Astrocyte of the cerebellum (primary cell): ENCODE results near the gene AGT.

Experiments used
- DNase-seq: peaks from one replicate; pipeline ENCODE4 v3.0.0-alpha.2; 2011; ENCODE audit warnings: low read depth
- H3K4me3 ChIP-seq: 2 replicates; pipeline ENCODE4 v1.5.1; 2011; ENCODE audit warnings: mild to moderate bottlenecking, low read depth, low read length, moderate library complexity
- in situ Hi-C: cut with HindIII; loops from 2 replicates; pipeline ENCODE4 v1.10.0; 2017; ENCODE audit warnings: low sequenced_read_pairs
- TF ChIP-seq, protein P1 (sequence below): IDR thresholded peaks from 2 replicates; pipeline ENCODE4 v1.5.1; 2012; ENCODE audit warnings: low read length, low read depth, moderate library complexity, mild to moderate bottlenecking; ENCODE audit errors: missing control alignments

The AGT gene

DNA sequence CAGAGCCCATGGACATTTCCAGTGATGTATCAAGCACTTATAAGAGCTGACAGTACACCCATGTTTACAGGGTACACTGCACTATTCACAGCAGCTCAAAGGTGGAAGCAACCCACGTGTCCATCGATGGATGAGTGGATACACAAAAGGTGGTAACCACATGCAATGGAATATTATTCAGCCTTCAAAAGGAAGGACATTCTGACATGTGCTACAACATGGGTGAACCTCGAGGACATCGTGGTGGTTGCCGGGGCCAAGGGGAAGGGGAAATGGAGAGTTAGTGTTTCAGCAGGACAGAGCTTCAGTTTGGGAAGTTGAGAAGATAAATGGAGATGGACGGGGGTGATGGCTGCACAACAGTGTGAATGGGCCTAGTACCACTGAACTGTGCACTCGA lies 9.1 kb downstream of the AGT start:
- DNase-seq, result no peak
- TF ChIP-seq, protein P1, sequence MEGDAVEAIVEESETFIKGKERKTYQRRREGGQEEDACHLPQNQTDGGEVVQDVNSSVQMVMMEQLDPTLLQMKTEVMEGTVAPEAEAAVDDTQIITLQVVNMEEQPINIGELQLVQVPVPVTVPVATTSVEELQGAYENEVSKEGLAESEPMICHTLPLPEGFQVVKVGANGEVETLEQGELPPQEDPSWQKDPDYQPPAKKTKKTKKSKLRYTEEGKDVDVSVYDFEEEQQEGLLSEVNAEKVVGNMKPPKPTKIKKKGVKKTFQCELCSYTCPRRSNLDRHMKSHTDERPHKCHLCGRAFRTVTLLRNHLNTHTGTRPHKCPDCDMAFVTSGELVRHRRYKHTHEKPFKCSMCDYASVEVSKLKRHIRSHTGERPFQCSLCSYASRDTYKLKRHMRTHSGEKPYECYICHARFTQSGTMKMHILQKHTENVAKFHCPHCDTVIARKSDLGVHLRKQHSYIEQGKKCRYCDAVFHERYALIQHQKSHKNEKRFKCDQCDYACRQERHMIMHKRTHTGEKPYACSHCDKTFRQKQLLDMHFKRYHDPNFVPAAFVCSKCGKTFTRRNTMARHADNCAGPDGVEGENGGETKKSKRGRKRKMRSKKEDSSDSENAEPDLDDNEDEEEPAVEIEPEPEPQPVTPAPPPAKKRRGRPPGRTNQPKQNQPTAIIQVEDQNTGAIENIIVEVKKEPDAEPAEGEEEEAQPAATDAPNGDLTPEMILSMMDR, result no peak
- in situ Hi-C loops, result no loop called here
- H3K4me3 ChIP-seq, result no peak overlapping the region

DNA sequence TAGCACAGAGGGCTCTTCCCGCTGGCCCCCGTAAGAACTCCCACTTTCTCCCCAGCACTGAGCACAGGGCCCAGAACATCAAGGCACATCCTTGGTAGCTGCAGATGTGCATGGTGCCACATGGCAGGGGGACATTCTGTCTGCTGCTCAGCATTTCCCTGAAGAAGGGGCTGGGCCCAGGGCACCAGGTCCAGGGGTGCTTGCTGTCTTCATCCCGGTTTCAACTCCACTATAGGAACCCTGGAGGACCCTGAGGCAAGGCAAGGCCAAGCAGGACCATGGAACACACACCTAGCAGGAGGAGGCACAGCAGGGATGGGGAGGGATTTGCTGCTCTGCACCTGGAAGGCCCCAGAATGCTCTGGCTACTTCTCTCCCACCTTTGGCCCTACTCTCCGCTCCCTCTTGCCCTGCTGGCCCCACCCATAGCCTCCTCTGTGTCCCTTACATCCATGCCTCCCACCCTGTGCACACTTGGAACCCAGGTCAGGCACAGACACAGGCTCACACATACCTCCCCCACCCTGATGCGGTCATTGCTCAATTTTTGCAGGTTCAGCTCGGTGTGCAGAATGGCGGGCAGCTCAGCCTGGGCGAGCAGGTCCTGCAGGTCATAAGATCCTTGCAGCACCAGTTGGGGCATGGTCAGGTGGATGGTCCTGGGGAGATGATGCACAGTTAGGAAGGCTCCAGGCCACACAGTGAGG lies 10.1 kb downstream of the AGT start:
- TF ChIP-seq, protein P1, result no peak
- in situ Hi-C loops, result no loop called here
- DNase-seq, result no peak
- no peak overlapping the region for H3K4me3 ChIP-seq

DNA sequence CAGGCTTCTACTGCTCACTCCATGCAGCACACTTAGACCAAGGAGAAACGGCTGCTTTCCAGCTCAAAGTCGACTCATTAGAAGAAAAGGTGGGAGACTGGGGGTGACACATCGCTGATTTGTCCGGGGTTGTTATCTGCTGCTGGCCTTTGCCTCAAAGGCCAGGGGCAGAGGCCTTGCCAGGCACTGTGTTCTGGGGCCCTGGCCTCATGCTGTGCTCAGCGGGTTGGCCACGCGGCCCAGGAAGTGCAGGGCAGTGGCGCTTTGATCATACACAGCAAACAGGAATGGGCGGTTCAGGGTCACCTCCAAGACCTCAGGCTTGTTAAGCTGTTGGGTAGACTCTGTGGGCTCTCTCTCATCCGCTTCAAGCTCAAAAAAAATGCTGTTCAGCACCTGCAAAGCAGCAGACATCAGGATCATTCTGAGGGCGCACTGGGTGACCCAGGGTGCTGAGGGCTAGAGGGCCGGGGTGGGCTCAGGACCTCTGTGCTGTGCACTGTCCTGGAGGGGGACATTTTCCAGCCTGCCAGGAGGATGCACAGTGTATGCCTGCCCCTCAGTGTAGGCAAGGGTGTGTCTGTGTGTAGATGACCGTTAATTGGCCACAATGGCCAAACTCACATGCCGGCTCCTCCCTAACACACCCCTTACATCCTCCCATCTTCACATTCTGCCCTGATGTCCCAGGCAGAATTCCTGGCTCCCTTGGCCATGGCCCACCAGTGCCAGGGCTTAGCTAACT lies 10.8 kb downstream of the AGT start:
- in situ Hi-C loops, result no loop called here
- TF ChIP-seq, protein P1, result no peak

DNA sequence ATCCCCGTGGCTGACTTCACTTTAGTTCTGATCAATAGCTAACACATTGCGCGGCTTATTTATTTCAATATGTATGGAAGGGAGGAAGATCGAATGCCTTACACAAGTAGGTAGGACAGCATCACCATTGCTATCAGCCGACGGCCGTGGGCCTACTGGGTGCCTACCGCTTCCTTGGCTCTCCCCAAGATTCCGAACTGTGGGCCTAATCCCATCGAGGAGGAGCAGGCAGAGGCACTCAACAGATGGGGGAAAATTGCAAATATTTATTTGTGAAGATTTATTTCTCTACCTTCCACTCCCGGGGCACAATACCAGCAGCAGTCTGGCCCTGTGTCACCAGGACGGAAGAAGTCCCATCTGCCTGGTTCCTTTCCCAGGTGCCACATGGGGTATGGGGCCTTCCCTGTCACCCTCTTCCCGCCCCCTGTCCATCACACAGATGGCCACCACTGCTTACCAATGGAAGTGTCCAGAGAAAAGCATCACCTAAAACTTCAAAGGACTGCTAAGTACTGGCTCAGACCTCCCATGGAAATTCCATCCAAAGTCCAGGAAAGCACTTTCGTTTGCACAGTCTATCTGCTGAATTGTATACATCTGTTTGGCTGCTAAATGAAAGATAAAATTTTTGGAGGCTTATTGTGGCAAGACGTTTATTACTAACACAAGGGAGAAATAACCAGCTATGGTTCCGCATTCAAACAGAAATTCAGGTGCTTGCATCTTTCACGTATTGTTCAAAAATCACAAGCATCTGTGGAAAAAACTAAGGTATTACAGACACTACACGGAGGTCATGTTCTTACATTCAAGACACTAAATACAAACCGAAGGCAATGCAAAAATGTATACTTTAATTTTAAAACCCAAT lies 11.8 kb downstream of the AGT start:
- in situ Hi-C loops, result no loop called here
- TF ChIP-seq, protein P1, result no peak
- no peak overlapping the region for H3K4me3 ChIP-seq
- DNase-seq, result no peak

More for the DNA sequence above, 10.8 kb downstream of the AGT start:
- DNase-seq, result no peak
- H3K4me3 ChIP-seq, result no peak overlapping the region

DNA sequence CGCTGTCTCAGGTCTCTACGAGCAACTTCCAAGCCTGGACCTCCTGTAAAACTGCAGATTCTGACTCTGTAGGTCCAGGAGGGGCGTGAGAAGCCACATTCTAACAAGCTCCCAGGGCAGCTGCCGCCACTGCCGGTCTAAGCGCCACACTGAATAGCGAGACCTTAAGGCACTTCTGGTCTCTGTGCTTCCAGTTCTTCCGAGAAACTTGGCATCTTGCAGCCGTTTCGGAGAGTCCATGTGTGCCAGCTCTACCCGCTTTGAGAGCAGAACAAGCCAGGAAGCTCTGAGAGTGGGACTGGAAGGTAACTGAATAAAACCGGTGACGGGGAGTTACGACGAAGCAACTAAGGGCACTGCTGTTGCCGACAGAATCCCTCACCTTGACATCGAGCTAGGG lies 12.5 kb downstream of the AGT start:
- DNase-seq, result no peak
- TF ChIP-seq, protein P1, result no peak
- in situ Hi-C loops, result no loop called here
- H3K4me3 ChIP-seq, result no peak overlapping the region

DNA sequence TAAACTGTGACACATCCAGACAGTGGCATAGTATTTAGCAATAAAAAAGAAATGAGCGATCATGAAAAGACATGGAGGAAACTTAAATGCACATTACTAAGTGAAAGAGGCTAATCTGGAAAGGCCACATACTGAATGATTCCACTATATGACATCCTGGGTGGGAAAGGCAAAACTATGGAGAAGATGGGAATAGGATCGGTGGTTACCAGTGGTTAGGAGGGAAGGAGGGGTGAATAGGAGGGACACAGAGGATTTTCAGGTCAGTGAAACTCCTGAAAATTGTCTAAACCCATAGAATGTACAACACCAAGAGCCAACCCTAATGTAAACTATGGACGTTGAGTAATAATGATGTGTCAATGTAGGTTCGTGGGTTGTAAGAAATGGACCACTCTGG lies 13.8 kb downstream of the AGT start:
- TF ChIP-seq, protein P1, result no peak
- H3K4me3 ChIP-seq, result no peak overlapping the region
- in situ Hi-C loops, result no loop called here
- DNase-seq, result no peak
